ENCODE data around the gene SYCP1. TPM values are rescaled to one million over a fixed set of nuclear protein-coding genes. Genes with fewer than 3 reads are reported as not detected.

Gene SYCP1
- total and polyA plus RNA-seq, 2 experiments from 2014 or later: not detected

GRCh38 chr1:114926607-114927006 is 71.9 kb downstream of the SYCP1 start:
- TF ChIP-seq EZH2 (IDR thresholded peaks at IDR 0.05; ENCODE audit: borderline replicate concordance): no peak
- TF ChIP-seq EZH2phosphoT487 (IDR thresholded peaks at IDR 0.05; ENCODE audit: low read depth, severe bottlenecking, unreplicated experiment): no peak
- no peak for TF ChIP-seq CTCF (IDR thresholded peaks at IDR 0.05; ENCODE audit: poor library complexity)
- Histone ChIP-seq H3K9me2 (replicated peaks; ENCODE audit: insufficient read depth) (no peaks in the 10 kb centered on the region), H3K4me2 (no peak overlapping the region), H2AFZ (no peak overlapping the region), H3K4me1 (ENCODE audit: insufficient read depth) (no peaks in the 10 kb centered on the region), H3K9me3 (ENCODE audit: low read depth) (no peaks in the 10 kb centered on the region), H3K79me2 (no peaks in the 10 kb centered on the region), H3K27ac (no peak overlapping the region), H3K36me3 (replicated peaks; ENCODE audit: insufficient read depth, low read depth) (no peaks in the 10 kb centered on the region), H4K20me1 (ENCODE audit: insufficient read depth, poor library complexity, severe bottlenecking) (no peaks in the 10 kb centered on the region), H3K4me3 (no peak overlapping the region), H3K27me3 (no peaks in the 10 kb centered on the region)
- DNase-seq (ENCODE audit: low spot score): no peak

- Histone ChIP-seq H3K4me1 (ENCODE audit: insufficient read depth) (no peaks in the 10 kb centered on the region), H3K4me3 (no peak overlapping the region), H3K79me2 (no peaks in the 10 kb centered on the region), H2AFZ (no peak overlapping the region), H3K4me2 (no peak overlapping the region), H3K27me3 (no peaks in the 10 kb centered on the region), H3K27ac (no peak overlapping the region), H3K9me3 (ENCODE audit: low read depth) (no peaks in the 10 kb centered on the region), H3K9me2 (replicated peaks; ENCODE audit: insufficient read depth) (no peaks in the 10 kb centered on the region), H4K20me1 (ENCODE audit: insufficient read depth, poor library complexity, severe bottlenecking) (no peaks in the 10 kb centered on the region), H3K36me3 (replicated peaks; ENCODE audit: insufficient read depth, low read depth) (no peaks in the 10 kb centered on the region)
- 91% methylated on average over 1 of the region's 1 CpG for WGBS (ENCODE audit: low lambda C conversion rate, missing lambda C conversion rate)
- no peak for TF ChIP-seq EZH2phosphoT487 (IDR thresholded peaks at IDR 0.05; ENCODE audit: low read depth, severe bottlenecking, unreplicated experiment)
- TF ChIP-seq EZH2 (IDR thresholded peaks at IDR 0.05; ENCODE audit: borderline replicate concordance): no peak
- no peak for TF ChIP-seq CTCF (IDR thresholded peaks at IDR 0.05; ENCODE audit: poor library complexity)
- DNase-seq (ENCODE audit: low spot score): no peak
These were observed 72.7 kb downstream of the SYCP1 start for GRCh38 chr1:114927401-114927800.

- Histone ChIP-seq H3K4me3 (no peak overlapping the region), H2AFZ (no peak overlapping the region), H3K9me3 (ENCODE audit: low read depth) (no peaks in the 10 kb centered on the region), H3K27me3 (no peaks in the 10 kb centered on the region), H3K36me3 (replicated peaks; ENCODE audit: insufficient read depth, low read depth) (no peaks in the 10 kb centered on the region), H3K79me2 (no peaks in the 10 kb centered on the region), H4K20me1 (ENCODE audit: insufficient read depth, poor library complexity, severe bottlenecking) (no peaks in the 10 kb centered on the region), H3K27ac (no peak overlapping the region), H3K9me2 (replicated peaks; ENCODE audit: insufficient read depth) (no peaks in the 10 kb centered on the region), H3K4me2 (no peak overlapping the region), H3K4me1 (ENCODE audit: insufficient read depth) (no peaks in the 10 kb centered on the region)
- TF ChIP-seq EZH2 (IDR thresholded peaks at IDR 0.05; ENCODE audit: borderline replicate concordance): no peak
- TF ChIP-seq EZH2phosphoT487 (IDR thresholded peaks at IDR 0.05; ENCODE audit: low read depth, severe bottlenecking, unreplicated experiment): no peak
- peak; percentile 45 for TF ChIP-seq CTCF (IDR thresholded peaks at IDR 0.05; ENCODE audit: poor library complexity)
- peak; percentile 27 for DNase-seq (ENCODE audit: low spot score)
- 83% methylated on average over 1 of the region's 1 CpG for WGBS (ENCODE audit: low lambda C conversion rate, missing lambda C conversion rate)
These were observed 101.9 kb downstream of the SYCP1 start for GRCh38 chr1:114956570-114956969.

- Histone ChIP-seq H3K79me2 (no peaks in the 10 kb centered on the region), H3K9me3 (ENCODE audit: low read depth) (no peaks in the 10 kb centered on the region), H3K36me3 (replicated peaks; ENCODE audit: insufficient read depth, low read depth) (no peaks in the 10 kb centered on the region), H3K9me2 (replicated peaks; ENCODE audit: insufficient read depth) (no peaks in the 10 kb centered on the region), H3K27ac (no peak overlapping the region), H4K20me1 (ENCODE audit: insufficient read depth, poor library complexity, severe bottlenecking) (no peaks in the 10 kb centered on the region), H2AFZ (no peak overlapping the region), H3K4me2 (no peak overlapping the region), H3K27me3 (no peaks in the 10 kb centered on the region), H3K4me3 (no peak overlapping the region), H3K4me1 (ENCODE audit: insufficient read depth) (no peaks in the 10 kb centered on the region)
- no peak for DNase-seq (ENCODE audit: low spot score)
- TF ChIP-seq CTCF (IDR thresholded peaks at IDR 0.05; ENCODE audit: poor library complexity) (no peak), EZH2 (IDR thresholded peaks at IDR 0.05; ENCODE audit: borderline replicate concordance) (no peak), EZH2phosphoT487 (IDR thresholded peaks at IDR 0.05; ENCODE audit: low read depth, severe bottlenecking, unreplicated experiment) (no peak)
These were observed 104.8 kb downstream of the SYCP1 start for GRCh38 chr1:114959423-114959822.
